Measurements from ENCODE around the gene LIMS1.

Gene LIMS1

DNA sequence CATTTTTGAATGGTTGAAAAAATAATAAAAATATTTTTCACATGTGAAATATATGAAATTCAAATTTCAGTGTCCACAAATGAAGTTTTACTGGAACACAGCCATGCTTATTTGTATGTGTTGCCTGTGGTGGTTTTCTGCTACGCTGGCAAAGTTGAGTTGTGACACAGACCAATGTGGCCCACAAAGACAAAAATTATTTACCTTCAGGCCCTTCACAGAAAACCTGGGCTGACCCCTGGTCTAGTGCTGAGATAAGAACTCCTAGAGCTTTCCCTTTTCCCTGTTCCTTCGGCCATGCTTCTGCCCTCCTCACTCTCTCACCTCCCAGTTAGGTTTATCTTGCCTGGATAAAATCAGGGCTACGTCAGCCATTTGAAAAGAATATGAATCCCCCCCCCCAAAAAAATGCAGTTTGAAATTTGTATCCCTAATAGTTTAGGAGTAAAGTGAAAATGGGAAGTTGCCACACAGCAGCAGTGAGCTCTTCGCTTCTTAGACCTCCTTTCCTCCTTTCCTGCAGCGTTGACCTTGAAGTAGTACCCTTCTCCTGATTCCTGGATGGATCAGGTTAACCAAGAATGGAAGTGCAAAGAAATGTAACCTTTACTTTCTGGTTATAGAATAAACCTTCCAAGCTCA, 91.0 kb downstream of the LIMS1 start:
- Mint-ChIP-seq H3K4me3 (peak overlapping the region; percentile 43), H3K4me1 (peaks cover 61% of the 10 kb centered on the region), H3K36me3 (ENCODE audit: insufficient read depth) (no peaks in the 10 kb centered on the region), H3K27me3 (no peaks in the 10 kb centered on the region), H3K9me3 (no peaks in the 10 kb centered on the region), H3K27ac (ENCODE audit: low read depth) (peak overlapping the region; percentile 51)
- no peak for DNase-seq (ENCODE audit: low spot score in 2 of 2)
- ATAC-seq (replicated peaks; ENCODE audit: extremely low read depth, poor library complexity, severe bottlenecking), result no peak

DNA sequence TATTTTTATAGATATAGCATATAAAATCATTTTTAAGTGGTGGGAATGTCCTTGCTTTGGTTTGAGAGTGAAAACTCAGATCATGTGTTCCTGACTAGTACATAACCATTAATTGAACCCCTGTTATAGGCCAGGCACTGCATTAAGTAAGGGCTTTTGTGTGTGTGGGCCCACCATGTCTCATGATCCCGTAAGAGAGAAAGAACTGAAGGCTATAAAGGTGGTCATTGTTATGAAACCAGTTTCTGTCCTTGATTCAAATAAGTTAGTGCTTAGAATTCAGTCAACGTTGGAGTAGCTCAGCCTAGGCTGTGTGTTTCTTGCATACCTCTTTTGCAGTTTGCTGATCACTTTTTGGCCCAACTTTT, 91.5 kb downstream of the LIMS1 start:
- DNase-seq (ENCODE audit: low spot score in 2 of 2) (no peak), ATAC-seq (replicated peaks; ENCODE audit: extremely low read depth, poor library complexity, severe bottlenecking) (no peak)
- peaks cover 61% of the 10 kb centered on the region for H3K4me1 Mint-ChIP-seq
- H3K9me3 Mint-ChIP-seq, result no peaks in the 10 kb centered on the region
- peak overlapping the region; percentile 43 for H3K4me3 Mint-ChIP-seq
- no peaks in the 10 kb centered on the region for H3K27me3 Mint-ChIP-seq
- H3K36me3 Mint-ChIP-seq (ENCODE audit: insufficient read depth), result no peaks in the 10 kb centered on the region
- peak overlapping the region; percentile 51 for H3K27ac Mint-ChIP-seq (ENCODE audit: low read depth)

DNA sequence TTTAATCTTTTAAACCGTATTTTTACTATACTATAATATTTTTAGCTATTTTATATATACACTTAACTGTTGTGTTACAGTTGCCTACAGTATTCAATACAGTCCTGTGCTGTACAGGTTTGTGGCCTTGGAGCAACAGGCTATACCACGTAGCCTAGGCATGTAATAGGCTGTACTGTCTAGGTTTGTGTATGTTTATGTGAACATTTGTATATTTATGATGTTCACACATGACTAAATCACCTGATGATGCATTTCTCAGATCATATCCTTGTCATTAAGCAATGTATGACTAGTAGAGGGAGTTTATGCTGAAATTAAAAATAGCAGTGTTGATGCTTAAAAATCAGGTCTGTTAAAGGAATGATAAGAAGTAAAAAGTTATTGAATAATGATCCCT, 92.7 kb downstream of the LIMS1 start:
- DNase-seq (ENCODE audit: low spot score in 2 of 2) (no peak), ATAC-seq (replicated peaks; ENCODE audit: extremely low read depth, poor library complexity, severe bottlenecking) (no peak)
- H3K36me3 Mint-ChIP-seq (ENCODE audit: insufficient read depth), result no peaks in the 10 kb centered on the region
- no peak overlapping the region for H3K27ac Mint-ChIP-seq (ENCODE audit: low read depth)
- no peaks in the 10 kb centered on the region for H3K27me3 Mint-ChIP-seq
- H3K4me3 Mint-ChIP-seq, result no peak overlapping the region
- peaks cover 61% of the 10 kb centered on the region for H3K4me1 Mint-ChIP-seq
- no peaks in the 10 kb centered on the region for H3K9me3 Mint-ChIP-seq

DNA sequence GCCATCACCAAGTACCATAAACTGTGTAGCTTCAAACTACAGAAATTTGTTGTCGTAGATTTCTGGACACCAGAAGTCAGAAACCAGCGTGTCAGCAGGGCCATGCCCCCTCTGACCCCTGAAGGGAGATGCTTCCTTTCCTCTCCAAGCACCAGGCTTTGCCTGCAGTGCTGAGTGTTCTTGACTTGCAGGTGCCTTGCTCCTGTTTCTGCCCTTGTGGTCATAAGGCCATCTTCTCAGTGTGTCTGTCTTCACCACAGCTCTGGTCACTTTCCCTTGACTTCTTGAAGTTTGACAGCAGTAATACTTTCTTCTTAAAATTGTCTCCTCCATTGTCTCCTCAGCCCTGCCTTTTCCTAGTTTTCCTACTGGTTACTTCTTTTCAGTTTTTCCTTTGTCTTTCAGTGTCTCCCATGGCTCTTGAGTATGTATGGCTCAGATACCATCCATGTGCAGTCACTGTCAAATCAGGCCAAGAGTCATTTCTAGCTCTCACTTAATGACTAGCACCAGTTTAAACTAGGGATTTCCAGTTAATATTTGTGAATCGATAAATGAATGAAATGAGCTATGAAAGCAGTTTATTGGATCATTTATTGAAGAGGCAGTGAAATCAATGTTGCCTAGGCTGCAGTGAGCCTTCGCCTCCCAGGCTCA, 93.8 kb downstream of the LIMS1 start:
- Mint-ChIP-seq H3K9me3 (no peaks in the 10 kb centered on the region), H3K27ac (ENCODE audit: low read depth) (no peak overlapping the region), H3K27me3 (no peaks in the 10 kb centered on the region), H3K4me3 (no peak overlapping the region), H3K36me3 (ENCODE audit: insufficient read depth) (no peaks in the 10 kb centered on the region), H3K4me1 (peaks cover 71% of the 10 kb centered on the region)
- DNase-seq (ENCODE audit: low spot score in 2 of 2) (no peak), ATAC-seq (replicated peaks; ENCODE audit: extremely low read depth, poor library complexity, severe bottlenecking) (no peak)

DNA sequence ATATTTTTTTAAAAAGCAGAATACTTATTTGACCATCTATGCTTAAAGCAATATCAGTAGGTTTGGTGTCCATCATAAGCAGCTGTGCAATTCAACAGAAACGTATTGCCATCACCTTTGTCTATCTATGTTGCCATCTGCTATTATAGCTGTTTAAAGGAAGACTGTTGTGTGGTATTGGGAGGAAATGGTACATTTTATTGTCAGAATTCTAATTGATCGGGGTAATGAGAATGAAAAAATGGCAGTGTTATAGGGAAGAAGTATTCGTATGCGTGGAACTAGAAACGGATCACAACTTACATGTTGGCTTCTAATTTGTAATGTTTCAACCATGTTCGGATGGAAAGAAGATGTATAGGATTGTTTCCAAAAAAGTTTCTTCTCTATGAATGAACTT, 94.7 kb downstream of the LIMS1 start:
- ATAC-seq (replicated peaks; ENCODE audit: extremely low read depth, poor library complexity, severe bottlenecking) (no peak), DNase-seq (ENCODE audit: low spot score in 2 of 2) (no peak)
- no peaks in the 10 kb centered on the region for H3K9me3 Mint-ChIP-seq
- peak overlapping the region; percentile 17 for H3K4me3 Mint-ChIP-seq
- peak overlapping the region; percentile 79 for H3K27ac Mint-ChIP-seq (ENCODE audit: low read depth)
- H3K27me3 Mint-ChIP-seq, result no peaks in the 10 kb centered on the region
- no peaks in the 10 kb centered on the region for H3K36me3 Mint-ChIP-seq (ENCODE audit: insufficient read depth)
- peaks cover 75% of the 10 kb centered on the region for H3K4me1 Mint-ChIP-seq

DNA sequence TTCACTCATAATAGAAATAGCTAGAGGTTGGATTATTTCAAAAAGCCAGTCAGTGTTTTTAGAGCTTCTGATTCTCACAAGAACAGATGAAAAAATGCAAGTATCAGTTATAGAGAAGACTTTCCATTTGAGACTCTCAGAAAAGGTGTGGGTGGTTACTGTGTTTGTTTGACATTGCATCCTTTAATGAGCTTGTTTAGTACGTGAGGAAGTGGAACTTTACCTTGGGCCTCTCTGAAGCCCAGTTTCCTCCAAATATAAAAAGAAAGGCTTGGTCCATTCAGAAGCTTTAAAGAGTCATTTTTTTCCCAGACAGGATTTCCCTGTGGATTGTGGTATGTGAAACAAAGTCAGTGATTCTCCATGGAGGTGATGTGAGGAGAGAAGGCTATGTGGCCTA, 95.1 kb downstream of the LIMS1 start:
- peaks cover 75% of the 10 kb centered on the region for H3K4me1 Mint-ChIP-seq

DNA sequence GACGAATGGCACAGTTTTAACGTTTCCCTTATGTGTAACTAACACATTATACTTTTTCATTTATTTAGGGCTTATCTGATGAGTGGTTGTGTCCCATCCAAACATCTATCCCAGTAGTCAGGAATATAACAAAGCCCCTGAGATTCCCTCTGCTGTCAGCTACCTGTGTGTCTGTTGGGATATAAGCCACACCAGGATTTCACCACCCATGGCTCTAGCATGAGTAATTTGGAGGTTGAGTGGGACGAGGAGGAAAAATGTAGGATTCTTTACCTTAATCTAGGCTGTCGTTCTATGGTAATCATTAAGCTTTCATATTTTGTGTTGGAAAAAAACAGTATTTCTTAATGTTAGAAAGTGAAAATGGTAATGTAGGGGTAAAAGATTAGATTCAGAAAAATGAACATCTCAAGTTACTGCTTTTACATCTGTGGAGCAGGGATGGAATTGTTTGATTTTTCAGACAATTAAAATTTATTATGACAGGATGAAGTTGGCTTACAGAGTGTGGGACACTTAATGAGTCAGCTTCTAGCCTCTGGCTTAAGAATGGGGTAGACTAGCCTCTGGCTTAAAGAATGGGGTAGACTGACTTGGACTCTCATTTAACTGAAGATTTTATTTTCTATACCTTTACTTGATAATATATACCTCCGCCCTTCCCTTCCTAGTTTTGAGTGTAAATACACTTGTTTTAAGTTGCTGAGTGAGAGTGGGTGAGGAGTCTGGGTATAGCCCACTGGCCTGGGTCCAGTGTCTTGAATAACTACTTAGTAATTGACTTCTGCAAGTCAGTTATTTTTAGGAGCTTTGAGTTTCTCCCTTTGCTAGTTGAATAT, 96.5 kb downstream of the LIMS1 start:
- ATAC-seq (replicated peaks; ENCODE audit: extremely low read depth, poor library complexity, severe bottlenecking), result no peak
- H3K27ac Mint-ChIP-seq (ENCODE audit: low read depth), result no peak overlapping the region

More for the DNA sequence above, 95.1 kb downstream of the LIMS1 start:
- Mint-ChIP-seq H3K27ac (ENCODE audit: low read depth) (peak overlapping the region; percentile 79), H3K9me3 (no peaks in the 10 kb centered on the region), H3K36me3 (ENCODE audit: insufficient read depth) (no peaks in the 10 kb centered on the region), H3K27me3 (no peaks in the 10 kb centered on the region), H3K4me3 (no peak overlapping the region)
- ATAC-seq (replicated peaks; ENCODE audit: extremely low read depth, poor library complexity, severe bottlenecking) (peak; percentile 69), DNase-seq (ENCODE audit: low spot score in 2 of 2) (no peak)

DNA sequence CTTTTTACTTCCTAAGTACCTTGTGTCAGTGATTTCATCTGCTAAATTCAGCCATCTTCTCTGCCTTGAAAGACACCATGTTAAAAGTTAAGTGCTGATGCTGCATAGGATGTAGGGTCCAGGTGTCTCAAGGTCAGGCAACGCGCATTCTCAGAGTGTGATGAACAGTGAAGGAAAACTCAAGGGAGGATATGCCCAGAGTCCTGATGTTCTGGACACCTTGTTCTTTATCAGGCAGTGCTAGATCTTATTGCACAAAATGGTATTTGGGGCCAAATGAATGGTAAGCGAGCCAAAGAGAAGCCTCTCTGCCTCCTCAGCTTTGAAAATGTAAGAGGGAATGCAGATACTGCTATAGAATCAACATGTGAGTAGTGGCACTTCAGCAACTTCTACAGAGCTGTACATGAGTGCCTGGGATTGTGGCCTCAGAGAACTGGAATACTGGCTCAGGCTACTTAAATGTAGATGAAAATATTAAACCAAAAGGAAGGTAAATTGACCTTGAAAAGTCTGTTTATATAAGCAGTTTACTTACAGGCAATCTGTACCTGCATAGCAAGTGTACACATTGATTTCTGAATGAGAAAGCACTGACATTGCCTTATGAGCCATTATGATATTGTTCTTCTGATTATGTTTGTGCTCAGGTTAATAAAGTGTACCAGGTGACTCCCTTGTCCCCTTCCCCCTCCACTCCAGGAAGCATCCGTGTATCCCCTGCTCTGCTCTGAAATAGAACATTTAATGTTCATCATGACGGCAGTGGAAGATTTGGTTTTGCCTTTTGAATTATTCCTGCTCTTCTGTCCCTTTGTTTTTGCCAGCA, 98.3 kb downstream of the LIMS1 start:
- H3K36me3 Mint-ChIP-seq (ENCODE audit: insufficient read depth), result peaks cover 3% of the 10 kb centered on the region
- H3K4me3 Mint-ChIP-seq, result no peak overlapping the region
- H3K4me1 Mint-ChIP-seq, result peaks cover 70% of the 10 kb centered on the region
- ATAC-seq (replicated peaks; ENCODE audit: extremely low read depth, poor library complexity, severe bottlenecking) (no peak), DNase-seq (ENCODE audit: low spot score in 2 of 2) (no peak)
- no peaks in the 10 kb centered on the region for H3K9me3 Mint-ChIP-seq
- peak overlapping the region; percentile 69 for H3K27ac Mint-ChIP-seq (ENCODE audit: low read depth)
- H3K27me3 Mint-ChIP-seq, result no peaks in the 10 kb centered on the region

More for the DNA sequence above, 96.5 kb downstream of the LIMS1 start:
- Mint-ChIP-seq H3K27me3 (no peaks in the 10 kb centered on the region), H3K4me1 (peaks cover 71% of the 10 kb centered on the region), H3K36me3 (ENCODE audit: insufficient read depth) (peaks cover 1% of the 10 kb centered on the region), H3K4me3 (no peak overlapping the region), H3K9me3 (no peaks in the 10 kb centered on the region)
- no peak for DNase-seq (ENCODE audit: low spot score in 2 of 2)

DNA sequence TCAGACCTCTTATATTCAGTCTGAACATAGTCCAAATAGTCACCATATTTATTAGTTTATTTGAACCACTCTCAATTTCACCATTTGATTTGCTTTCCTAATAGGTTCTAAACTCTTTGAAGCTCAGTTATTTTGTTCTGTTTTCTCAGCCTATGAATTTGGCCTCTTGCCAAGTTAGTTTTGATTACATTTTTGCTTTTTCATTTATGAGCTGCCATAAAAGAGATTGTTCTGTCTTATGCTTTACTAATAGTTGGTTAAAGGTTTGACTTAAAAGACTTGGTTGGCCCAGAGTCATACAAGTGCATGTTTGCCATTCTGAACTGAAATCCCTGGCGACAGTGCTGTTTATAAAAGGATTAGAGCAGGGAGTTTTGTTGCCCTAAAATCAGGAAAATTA, 99.1 kb downstream of the LIMS1 start:
- Mint-ChIP-seq H3K4me1 (peaks cover 64% of the 10 kb centered on the region), H3K9me3 (no peaks in the 10 kb centered on the region), H3K27ac (ENCODE audit: low read depth) (peak overlapping the region; percentile 69), H3K36me3 (ENCODE audit: insufficient read depth) (peaks cover 6% of the 10 kb centered on the region), H3K27me3 (no peaks in the 10 kb centered on the region), H3K4me3 (no peak overlapping the region)
- ATAC-seq (replicated peaks; ENCODE audit: extremely low read depth, poor library complexity, severe bottlenecking) (no peak), DNase-seq (ENCODE audit: low spot score in 2 of 2) (no peak)

DNA sequence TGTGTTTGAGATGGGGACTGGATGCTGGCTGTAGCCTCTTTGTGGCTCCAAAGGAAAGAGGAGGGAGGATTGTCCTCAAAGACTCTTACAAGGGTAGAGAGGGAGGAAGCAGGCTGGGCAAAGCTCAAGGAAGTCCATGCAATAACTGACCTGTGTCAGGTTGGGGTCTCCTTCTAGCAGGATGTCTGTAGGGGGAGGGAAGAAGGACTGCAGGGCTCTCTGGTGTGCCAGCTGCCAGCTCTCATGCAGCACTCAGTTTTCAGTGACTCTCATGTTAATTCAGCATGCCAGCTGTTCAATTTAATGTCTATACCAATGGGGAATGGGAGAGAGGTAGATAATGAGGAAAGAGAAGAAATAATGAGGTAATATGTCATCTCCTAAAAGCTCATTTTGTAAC, 99.7 kb downstream of the LIMS1 start:
- H3K36me3 Mint-ChIP-seq (ENCODE audit: insufficient read depth), result peaks cover 6% of the 10 kb centered on the region
- no peaks in the 10 kb centered on the region for H3K27me3 Mint-ChIP-seq
- ATAC-seq (replicated peaks; ENCODE audit: extremely low read depth, poor library complexity, severe bottlenecking) (no peak), DNase-seq (ENCODE audit: low spot score in 2 of 2) (no peak)
- no peaks in the 10 kb centered on the region for H3K9me3 Mint-ChIP-seq
- peak overlapping the region; percentile 46 for H3K27ac Mint-ChIP-seq (ENCODE audit: low read depth)
- H3K4me1 Mint-ChIP-seq, result peaks cover 60% of the 10 kb centered on the region
- no peak overlapping the region for H3K4me3 Mint-ChIP-seq

DNA sequence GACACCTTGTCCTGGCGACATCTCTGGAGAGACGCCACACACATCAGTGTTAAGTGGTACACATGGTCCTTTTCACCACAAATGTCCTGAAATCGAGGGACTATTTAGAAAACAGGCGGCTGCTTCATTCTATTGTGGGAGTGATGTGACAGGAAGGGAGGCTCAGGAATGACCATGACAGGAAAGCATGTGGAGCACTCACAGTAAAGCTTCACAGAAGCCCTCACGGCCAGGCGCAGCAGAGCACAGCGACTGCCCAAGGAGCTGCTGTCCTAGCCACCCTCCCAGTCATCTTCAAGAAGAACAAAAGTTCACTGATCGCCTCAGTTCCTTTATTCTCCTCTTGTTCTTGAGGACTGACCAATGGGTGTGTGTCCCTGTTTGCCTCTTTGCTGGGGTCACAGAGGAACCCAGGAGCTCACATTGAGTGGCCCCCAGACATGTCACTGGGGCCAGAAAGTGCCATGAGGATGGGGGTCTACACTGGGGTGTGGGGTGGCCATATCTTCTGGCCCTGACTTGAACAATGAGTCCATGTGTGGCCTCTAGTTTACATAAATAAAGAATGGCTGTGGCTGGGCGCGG, 100.4 kb downstream of the LIMS1 start:
- no peak overlapping the region for H3K27ac Mint-ChIP-seq (ENCODE audit: low read depth)
- H3K4me3 Mint-ChIP-seq, result no peak overlapping the region
- peaks cover 6% of the 10 kb centered on the region for H3K36me3 Mint-ChIP-seq (ENCODE audit: insufficient read depth)
- peaks cover 54% of the 10 kb centered on the region for H3K4me1 Mint-ChIP-seq
- ATAC-seq (replicated peaks; ENCODE audit: extremely low read depth, poor library complexity, severe bottlenecking) (no peak), DNase-seq (ENCODE audit: low spot score in 2 of 2) (no peak)
- H3K9me3 Mint-ChIP-seq, result no peaks in the 10 kb centered on the region
- H3K27me3 Mint-ChIP-seq, result no peaks in the 10 kb centered on the region

Data from central memory CD8-positive, alpha-beta T cell (primary cell).